Osteoblast (primary cell): Measurements from ENCODE around the gene RGR. TPM values are rescaled to one million over a fixed set of nuclear protein-coding genes. Genes with fewer than 3 reads are reported as not detected.

Experiments
- DNase-seq: peaks from one replicate; pipeline ENCODE4 v3.0.0; 2011; ENCODE audit warnings: low spot score, mixed read lengths; ENCODE audit not compliant: insufficient read length; ENCODE audit errors: missing footprints
- H2AFZ ChIP-seq: 2 replicates; pipeline ENCODE4 v1.6.0; 2011; ENCODE audit warnings: mild to moderate bottlenecking, low read length
- H3K27ac ChIP-seq: 2 replicates; pipeline ENCODE4 v1.5.1; 2011; ENCODE audit warnings: mild to moderate bottlenecking, low read depth, low read length, moderate library complexity
- H3K27me3 ChIP-seq: 2 replicates; pipeline ENCODE4 v1.6.0; 2012; ENCODE audit warnings: mild to moderate bottlenecking, control low read depth, inconsistent platforms, low read length, moderate library complexity; ENCODE audit not compliant: insufficient read depth
- H3K36me3 ChIP-seq: 2 replicates; pipeline ENCODE4 v1.5.1; 2011; ENCODE audit warnings: mild to moderate bottlenecking, low read length, control low read depth, moderate library complexity; ENCODE audit not compliant: insufficient read depth
- H3K4me1 ChIP-seq: 2 replicates; pipeline ENCODE4 v1.5.1; 2011; ENCODE audit warnings: mild to moderate bottlenecking, low read length, control low read depth, moderate library complexity; ENCODE audit not compliant: insufficient read depth
- H3K4me2 ChIP-seq: 2 replicates; pipeline ENCODE4 v1.6.0; 2011; ENCODE audit warnings: mild to moderate bottlenecking, low read length; ENCODE audit not compliant: insufficient read depth
- H3K4me3 ChIP-seq: fragments of 200-600 bp; sonication (generic); 3 replicates; pipeline ENCODE4 v1.5.1; 2012; ENCODE audit warnings: mild to moderate bottlenecking, low read length, inconsistent platforms; ENCODE audit not compliant: insufficient read depth
- H3K79me2 ChIP-seq: 2 replicates; pipeline ENCODE4 v1.6.0; 2012; ENCODE audit warnings: mild to moderate bottlenecking, low read length, control low read depth, inconsistent platforms; ENCODE audit not compliant: insufficient read depth
- H3K9me3 ChIP-seq: 2 replicates; pipeline ENCODE4 v1.5.1; 2011; ENCODE audit warnings: low read depth, low read length, control low read depth
- H4K20me1 ChIP-seq: 2 replicates; pipeline ENCODE4 v1.6.0; 2012; ENCODE audit warnings: mild to moderate bottlenecking, low read length, control low read depth; ENCODE audit not compliant: insufficient read depth
- CTCF ChIP-seq: IDR thresholded peaks from 2 replicates; pipeline ENCODE4 v1.5.1; 2011; ENCODE audit warnings: mild to moderate bottlenecking, low read depth, low read length, moderate library complexity; ENCODE audit errors: extremely low read depth
- total RNA-seq: library from RNA; depleted of rRNA; stranded (reverse); fragments of >200 nt; gene quantifications from 2 replicates; pipeline ENCODE4 v1.2.3, GENCODE V29; 2012

RGR gene
- total RNA-seq, 1 donor = not detected

- H3K4me2 ChIP-seq = no peak overlapping the region
- no peak for TF ChIP-seq CTCF
- H3K4me3 ChIP-seq = no peak overlapping the region
- no peaks in the 10 kb centered on the region for H3K4me1 ChIP-seq
- H3K9me3 ChIP-seq = no peaks in the 10 kb centered on the region
- no peaks in the 10 kb centered on the region for H4K20me1 ChIP-seq
- no peak overlapping the region for H3K27ac ChIP-seq
- no peaks in the 10 kb centered on the region for H3K27me3 ChIP-seq
- H3K79me2 ChIP-seq = no peaks in the 10 kb centered on the region
- no peak overlapping the region for H2AFZ ChIP-seq
- H3K36me3 ChIP-seq = no peaks in the 10 kb centered on the region
- DNase-seq = no peak
Measured at GRCh38 chr10:84213076-84213475, 31.8 kb upstream of the RGR start.

- H3K27me3 ChIP-seq = no peaks in the 10 kb centered on the region
- DNase-seq = no peak
- H3K79me2 ChIP-seq = no peaks in the 10 kb centered on the region
- no peak overlapping the region for H3K27ac ChIP-seq
- H3K4me2 ChIP-seq = no peak overlapping the region
- H3K9me3 ChIP-seq = no peaks in the 10 kb centered on the region
- no peak for TF ChIP-seq CTCF
- H3K4me1 ChIP-seq = no peaks in the 10 kb centered on the region
- no peak overlapping the region for H3K4me3 ChIP-seq
- no peak overlapping the region for H2AFZ ChIP-seq
- H3K36me3 ChIP-seq = no peaks in the 10 kb centered on the region
- H4K20me1 ChIP-seq = no peaks in the 10 kb centered on the region
Measured at GRCh38 chr10:84214046-84214572, 30.7 kb upstream of the RGR start.

- Histone ChIP-seq H3K79me2 (no peaks in the 10 kb centered on the region), H3K4me1 (no peaks in the 10 kb centered on the region), H4K20me1 (no peaks in the 10 kb centered on the region), H3K4me2 (no peak overlapping the region), H3K27ac (no peak overlapping the region), H3K4me3 (no peak overlapping the region), H3K9me3 (no peaks in the 10 kb centered on the region), H3K27me3 (no peaks in the 10 kb centered on the region), H3K36me3 (no peaks in the 10 kb centered on the region), H2AFZ (no peak overlapping the region)
- no peak for DNase-seq
- peak; percentile 40 for TF ChIP-seq CTCF
Measured at GRCh38 chr10:84214612-84215235, 30.1 kb upstream of the RGR start.

- Histone ChIP-seq H3K79me2 (no peaks in the 10 kb centered on the region), H2AFZ (no peak overlapping the region), H3K36me3 (no peaks in the 10 kb centered on the region), H3K4me2 (no peak overlapping the region), H3K4me3 (no peak overlapping the region), H3K9me3 (no peaks in the 10 kb centered on the region), H3K27me3 (no peaks in the 10 kb centered on the region), H3K4me1 (no peaks in the 10 kb centered on the region), H4K20me1 (no peaks in the 10 kb centered on the region), H3K27ac (no peak overlapping the region)
- DNase-seq = no peak
- TF ChIP-seq CTCF = no peak
Measured at GRCh38 chr10:84216834-84217233, 28.0 kb upstream of the RGR start.
